GM06990 (cell line): ENCODE results near the gene CRLF1.

Experiments
- DNase-seq: peaks from one replicate; pipeline ENCODE4 v3.0.0-alpha.2; 2011; ENCODE audit not compliant: insufficient read length; ENCODE audit errors: extremely low read depth
- H3K27me3 ChIP-seq: replicated peaks from 2 replicates; pipeline ENCODE4 v1.6.0; 2011; ENCODE audit warnings: low read length; ENCODE audit not compliant: control insufficient read depth, insufficient read depth
- H3K36me3 ChIP-seq: 2 replicates; pipeline ENCODE4 v1.5.1; 2011; ENCODE audit warnings: low read length; ENCODE audit not compliant: control insufficient read depth, insufficient read depth
- H3K4me3 ChIP-seq: replicated peaks from 2 replicates; pipeline ENCODE4 v1.5.1; 2011; ENCODE audit warnings: low read depth, mild to moderate bottlenecking, control low read depth, low read length
- TF ChIP-seq, protein P1 (sequence below): IDR thresholded peaks from 2 replicates; pipeline ENCODE4 v1.5.1; 2011; ENCODE audit warnings: low read length, control low read depth, mild to moderate bottlenecking, inconsistent platforms; ENCODE audit not compliant: insufficient read depth, poor library complexity, severe bottlenecking

Gene CRLF1

GRCh38 chr19:18577365-18577914 is 29.2 kb downstream of the CRLF1 start:
- no peak for DNase-seq
- Histone ChIP-seq H3K27me3 (no peaks in the 10 kb centered on the region), H3K4me3 (no peak overlapping the region), H3K36me3 (peaks cover 33% of the 10 kb centered on the region)
- TF ChIP-seq, protein P1, sequence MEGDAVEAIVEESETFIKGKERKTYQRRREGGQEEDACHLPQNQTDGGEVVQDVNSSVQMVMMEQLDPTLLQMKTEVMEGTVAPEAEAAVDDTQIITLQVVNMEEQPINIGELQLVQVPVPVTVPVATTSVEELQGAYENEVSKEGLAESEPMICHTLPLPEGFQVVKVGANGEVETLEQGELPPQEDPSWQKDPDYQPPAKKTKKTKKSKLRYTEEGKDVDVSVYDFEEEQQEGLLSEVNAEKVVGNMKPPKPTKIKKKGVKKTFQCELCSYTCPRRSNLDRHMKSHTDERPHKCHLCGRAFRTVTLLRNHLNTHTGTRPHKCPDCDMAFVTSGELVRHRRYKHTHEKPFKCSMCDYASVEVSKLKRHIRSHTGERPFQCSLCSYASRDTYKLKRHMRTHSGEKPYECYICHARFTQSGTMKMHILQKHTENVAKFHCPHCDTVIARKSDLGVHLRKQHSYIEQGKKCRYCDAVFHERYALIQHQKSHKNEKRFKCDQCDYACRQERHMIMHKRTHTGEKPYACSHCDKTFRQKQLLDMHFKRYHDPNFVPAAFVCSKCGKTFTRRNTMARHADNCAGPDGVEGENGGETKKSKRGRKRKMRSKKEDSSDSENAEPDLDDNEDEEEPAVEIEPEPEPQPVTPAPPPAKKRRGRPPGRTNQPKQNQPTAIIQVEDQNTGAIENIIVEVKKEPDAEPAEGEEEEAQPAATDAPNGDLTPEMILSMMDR, result no peak

GRCh38 chr19:18576383-18576782 is 30.2 kb downstream of the CRLF1 start:
- H3K27me3 ChIP-seq, result no peaks in the 10 kb centered on the region
- DNase-seq, result no peak
- H3K4me3 ChIP-seq, result no peak overlapping the region
- TF ChIP-seq, protein P1, result no peak
- peaks cover 33% of the 10 kb centered on the region for H3K36me3 ChIP-seq

DNA sequence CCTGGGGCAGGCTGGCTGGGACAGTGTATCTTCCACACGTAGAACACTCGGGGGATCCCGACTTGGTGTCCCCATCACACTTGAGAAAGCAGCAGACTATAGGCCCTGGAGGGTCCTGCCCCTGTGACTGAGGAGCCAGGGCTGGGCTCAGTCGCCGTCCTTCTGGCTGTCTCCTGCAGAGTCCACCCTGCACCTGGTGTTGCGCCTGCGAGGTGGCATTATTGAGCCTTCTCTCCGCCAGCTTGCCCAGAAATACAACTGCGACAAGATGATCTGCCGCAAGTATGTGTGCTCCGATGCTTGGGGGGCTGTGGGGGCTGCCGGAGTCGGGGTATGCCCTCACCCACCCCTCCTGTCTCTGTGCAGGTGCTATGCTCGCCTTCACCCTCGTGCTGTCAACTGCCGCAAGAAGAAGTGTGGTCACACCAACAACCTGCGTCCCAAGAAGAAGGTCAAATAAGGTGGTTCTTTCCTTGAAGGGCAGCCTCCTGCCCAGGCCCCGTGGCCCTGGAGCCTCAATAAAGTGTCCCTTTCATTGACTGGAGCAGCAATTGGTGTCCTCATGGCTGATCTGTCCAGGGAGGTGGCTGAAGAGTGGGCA is 31.8 kb downstream of the CRLF1 start:
- TF ChIP-seq, protein P1, result no peak
- peaks cover 33% of the 10 kb centered on the region for H3K36me3 ChIP-seq

DNA sequence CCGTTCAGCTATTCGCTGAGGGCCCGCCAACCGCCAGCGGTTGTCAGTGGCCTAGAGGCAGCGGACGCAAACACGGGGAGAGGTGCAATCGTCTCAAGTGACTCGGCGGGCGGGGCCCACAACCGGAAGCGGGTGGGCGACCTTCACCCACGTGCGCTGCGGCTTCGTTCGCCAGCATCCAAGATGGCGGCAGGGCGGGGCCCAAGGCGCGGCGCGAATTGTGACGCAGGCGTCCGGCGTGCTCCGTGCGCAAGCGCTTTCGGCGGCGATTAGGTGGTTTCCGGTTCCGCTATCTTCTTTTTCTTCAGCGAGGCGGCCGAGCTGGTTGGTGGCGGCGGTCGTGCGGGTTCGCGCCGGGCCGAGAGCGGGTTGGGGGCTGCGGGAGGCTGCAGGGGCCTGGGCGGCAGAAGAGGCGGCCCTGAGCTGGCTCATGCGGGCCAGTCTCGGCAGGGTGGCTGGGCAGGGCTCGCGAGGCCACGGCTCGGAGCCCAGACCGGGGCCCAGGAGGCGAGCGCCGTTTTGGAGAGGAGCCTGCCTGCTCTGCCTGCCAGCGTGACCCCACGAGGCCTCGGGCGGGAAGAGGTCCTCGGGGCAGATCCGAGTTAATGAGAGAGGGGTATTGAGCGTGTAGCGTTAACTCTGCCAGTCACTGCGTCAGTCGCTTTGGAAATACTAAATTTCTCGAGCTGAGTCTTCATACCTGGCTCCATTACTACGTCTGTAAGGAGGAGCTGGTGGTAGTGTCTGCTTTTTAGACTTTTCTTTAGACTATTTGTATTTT is 34.8 kb downstream of the CRLF1 start, which contains the start of gene UBA52:
TSS of gene UBA52 (plus strand) at position 294 of the 781 bp plus-strand sequence. CDS start 1,444 bp downstream, outside the sequence.
- Histone ChIP-seq H3K4me3 (peak within 1 kb of the TSS; percentile 99), H3K36me3 (peaks cover 41% of the 10 kb centered on the region), H3K27me3 (no peaks in the 10 kb centered on the region)
- peak; percentile 99 for DNase-seq
- TF ChIP-seq, protein P1, result no peak

More for the DNA sequence above, 31.8 kb downstream of the CRLF1 start:
- no peak overlapping the region for H3K4me3 ChIP-seq
- no peak for DNase-seq
- H3K27me3 ChIP-seq, result no peaks in the 10 kb centered on the region

- Histone ChIP-seq H3K36me3 (peaks cover 24% of the 10 kb centered on the region), H3K27me3 (no peaks in the 10 kb centered on the region), H3K4me3 (no peak overlapping the region)
- DNase-seq, result no peak
- TF ChIP-seq, protein P1, result no peak
Measured at GRCh38 chr19:18568367-18568766, 38.2 kb downstream of the CRLF1 start.
